NT2/D1 (cell line): ENCODE data around the gene SMURF1.

ENCODE experiments used
- SUZ12 ChIP-seq: IDR thresholded peaks from 2 replicates; pipeline ENCODE4 v1.6.1; 2011; ENCODE audit not compliant: insufficient read length, insufficient read depth; ENCODE audit errors: extremely low read depth
- YY1 ChIP-seq: IDR thresholded peaks from 2 replicates; pipeline ENCODE4 v1.6.1; 2011; ENCODE audit not compliant: insufficient read length, insufficient read depth
- ZNF274 ChIP-seq: IDR thresholded peaks from 2 replicates; pipeline ENCODE4 v1.6.1; 2011; ENCODE audit warnings: mild to moderate bottlenecking, low read depth, low read length

DNA sequence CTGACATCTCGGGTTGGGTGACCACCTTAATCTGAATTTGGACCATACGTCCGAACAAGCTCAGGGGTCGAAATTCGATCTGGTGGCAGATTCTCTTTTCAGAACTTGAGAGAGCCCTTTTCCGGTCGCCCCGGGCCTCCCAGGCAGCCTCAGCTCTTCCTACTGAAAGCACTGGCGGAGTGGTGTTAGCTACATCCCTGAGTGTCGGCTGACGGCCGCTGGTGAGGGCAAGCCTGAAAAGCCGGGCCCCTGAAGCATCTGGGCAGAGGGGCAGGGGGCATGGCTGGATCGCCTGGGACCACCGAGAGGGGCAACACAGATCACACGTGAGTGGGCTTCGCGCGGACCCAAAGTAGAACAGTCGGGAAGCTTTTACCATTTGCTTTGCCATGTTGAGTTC is 116.1 kb downstream of the SMURF1 start:
- no peak for TF ChIP-seq YY1
- TF ChIP-seq ZNF274: no peak
- no peak for TF ChIP-seq SUZ12
